GM18511 (cell line): ENCODE data around the gene AQP4.

Experiments
- ATAC-seq: cut with Tn5 transposase; IDR thresholded peaks from one replicate; pipeline ENCODE4 v1.9.1; 2021; ENCODE audit warnings: mild to moderate bottlenecking, moderate library complexity; ENCODE audit not compliant: unreplicated experiment

AQP4 gene

DNA sequence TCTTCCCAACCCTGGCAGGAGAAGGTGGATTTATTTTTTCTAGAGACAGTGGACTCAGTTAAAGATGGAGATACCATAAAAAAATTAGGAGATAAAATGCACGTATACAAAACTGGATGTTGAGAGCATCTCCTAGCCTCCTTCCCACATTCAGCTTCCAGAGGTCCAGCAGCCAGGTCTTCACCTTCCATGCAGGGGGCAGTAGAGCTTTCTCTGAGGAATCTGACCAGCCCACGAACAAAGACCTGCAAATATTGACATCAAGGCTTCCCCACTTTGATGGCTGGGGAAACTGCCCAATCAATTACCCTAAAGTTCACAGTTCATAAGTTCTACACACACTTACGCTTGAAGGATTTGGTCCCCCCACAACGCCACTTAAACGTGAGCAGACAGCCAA lies 24.5 kb downstream of the AQP4 start:
- no peak for ATAC-seq

DNA sequence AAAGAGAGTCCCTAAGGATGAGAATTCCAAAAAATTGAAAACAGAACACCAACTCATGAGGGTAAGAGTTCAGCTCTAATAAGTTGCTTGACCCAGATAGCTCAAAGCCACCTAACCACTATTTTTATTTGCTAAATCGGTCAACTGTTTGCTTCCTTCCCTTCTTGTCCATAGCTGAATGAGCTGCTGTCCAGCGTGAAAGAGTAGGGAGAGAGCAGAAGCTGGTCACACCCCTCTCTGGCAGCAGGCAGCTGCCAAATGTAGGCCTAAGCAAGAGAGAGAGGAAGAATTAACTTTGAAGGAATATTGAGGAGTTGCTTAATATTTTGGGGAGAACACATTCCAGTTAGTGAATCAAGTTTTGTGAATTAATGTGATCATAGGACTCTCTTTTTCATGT lies 25.9 kb downstream of the AQP4 start:
- ATAC-seq, result no peak

DNA sequence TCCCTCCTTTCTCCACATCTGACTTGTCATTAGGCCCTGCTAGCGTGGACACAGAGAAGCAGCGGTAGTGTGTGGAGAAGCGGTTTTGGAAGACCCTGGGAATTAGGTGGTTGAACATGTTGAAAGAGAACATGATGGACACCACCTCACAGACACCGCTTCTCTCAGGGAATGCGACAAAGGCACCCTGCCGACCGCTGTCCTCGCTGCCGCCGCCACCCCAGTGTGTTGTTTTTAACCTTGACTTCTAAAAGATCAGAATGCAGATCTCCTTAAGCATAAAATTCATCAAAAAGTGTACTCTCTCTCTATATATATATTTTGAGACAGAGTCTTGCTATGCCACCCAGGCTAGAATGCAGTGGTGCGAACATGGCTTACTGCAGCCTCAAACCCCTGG lies 33.2 kb downstream of the AQP4 start:
- no peak for ATAC-seq

DNA sequence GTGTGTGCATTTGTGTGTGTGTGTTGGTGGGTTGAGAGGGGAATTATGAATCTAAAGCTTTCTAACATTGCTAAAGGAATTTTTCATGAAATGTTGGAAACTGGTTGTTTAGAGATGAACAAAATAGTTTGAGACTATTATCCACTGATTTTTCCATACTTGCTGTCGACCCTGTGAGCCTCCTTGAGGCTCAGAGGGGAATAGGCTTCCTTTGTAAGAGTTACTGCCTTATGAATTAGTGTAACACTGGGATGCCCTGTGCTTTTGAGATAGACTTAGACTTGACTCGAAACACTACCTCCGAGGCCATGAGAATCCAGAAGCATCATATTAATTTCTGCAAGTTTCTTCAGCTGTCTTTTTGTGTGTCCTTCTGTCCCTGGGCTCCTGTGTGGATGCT lies 37.9 kb downstream of the AQP4 start:
- ATAC-seq, result no peak

DNA sequence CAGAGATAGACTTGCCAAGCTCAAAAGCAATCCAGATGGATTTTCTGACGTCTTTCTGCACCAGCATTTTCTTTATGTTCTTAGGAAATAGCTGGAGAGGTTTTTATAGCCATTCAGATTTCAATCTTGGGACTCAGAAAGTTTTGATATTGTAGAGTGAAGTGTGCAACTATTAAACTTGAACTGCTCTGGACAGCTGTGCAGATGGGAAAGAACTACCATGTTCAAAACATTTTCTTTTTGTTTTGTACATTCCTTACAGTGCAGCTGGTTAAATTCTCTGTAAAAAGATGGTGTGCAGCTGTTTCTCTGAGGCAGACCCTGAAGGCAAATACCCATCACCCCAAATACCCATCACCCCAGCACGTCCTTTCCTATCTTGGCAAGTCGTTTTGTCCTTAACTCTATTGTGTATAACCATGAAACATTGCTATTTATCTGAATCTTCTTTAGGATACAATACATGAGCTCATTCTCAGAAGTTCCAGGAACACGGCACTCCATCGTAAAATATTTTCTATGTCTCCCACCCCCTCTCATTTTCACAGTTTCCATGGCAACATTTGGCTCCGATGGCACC lies 38.8 kb downstream of the AQP4 start:
- ATAC-seq, result no peak

DNA sequence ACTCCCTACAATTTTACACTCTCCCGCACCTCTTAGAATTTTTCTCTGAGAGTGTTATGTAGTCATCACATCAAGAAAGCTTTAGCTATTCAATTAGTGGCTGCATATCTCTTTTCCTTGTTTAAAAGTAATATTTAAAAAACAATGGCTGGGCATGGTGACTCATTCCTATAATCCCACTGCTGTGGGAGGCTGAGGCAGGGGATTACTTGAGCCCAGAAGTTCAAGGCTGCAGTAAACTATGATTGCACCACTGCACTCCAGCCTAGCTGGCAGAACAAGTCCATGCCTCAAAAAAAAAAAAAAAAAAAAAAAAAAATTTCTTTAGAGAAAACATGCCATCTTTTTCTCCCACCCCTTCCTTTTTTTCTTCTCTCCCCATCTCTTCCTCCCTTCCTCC lies 44.3 kb downstream of the AQP4 start:
- ATAC-seq, result no peak

DNA sequence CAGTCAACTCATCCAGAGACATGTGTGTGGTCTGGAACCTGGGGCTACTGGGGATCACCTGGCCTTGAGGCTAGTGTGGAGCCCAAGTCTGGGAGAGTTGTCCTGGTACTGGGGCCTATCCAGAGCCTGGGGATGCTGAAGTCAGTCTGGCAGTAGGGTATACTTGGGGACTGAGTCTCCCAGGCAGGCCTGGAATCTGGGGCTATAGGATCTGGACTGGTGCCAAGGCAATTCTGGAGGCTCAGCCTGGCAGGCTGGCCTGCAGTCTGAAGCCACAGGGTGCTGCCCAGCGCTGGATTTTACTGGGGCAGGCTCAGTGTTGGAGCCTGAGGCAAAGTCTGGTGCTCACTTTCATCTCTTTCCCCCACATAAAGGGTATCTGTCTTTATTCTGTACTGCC lies 46.5 kb downstream of the AQP4 start:
- ATAC-seq, result no peak

DNA sequence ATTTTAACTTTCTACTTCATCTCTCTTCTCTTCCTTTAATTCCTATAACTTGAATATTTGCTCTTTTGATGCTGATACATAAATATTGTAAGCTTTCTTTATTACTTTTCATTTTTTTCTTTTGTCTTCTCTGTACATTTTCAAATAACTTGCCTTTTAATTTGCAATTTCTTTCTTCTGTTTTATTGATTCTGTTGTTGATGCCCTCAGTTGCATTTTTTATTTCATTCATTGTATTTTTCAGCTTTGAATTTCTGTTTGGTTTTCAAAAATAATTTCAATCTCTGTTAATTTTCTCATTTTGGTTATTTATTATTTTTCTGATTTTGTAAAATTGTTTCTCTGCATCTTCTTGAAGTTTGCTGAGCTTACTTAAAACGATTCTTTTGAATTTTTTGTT lies 47.0 kb downstream of the AQP4 start:
- no peak for ATAC-seq

DNA sequence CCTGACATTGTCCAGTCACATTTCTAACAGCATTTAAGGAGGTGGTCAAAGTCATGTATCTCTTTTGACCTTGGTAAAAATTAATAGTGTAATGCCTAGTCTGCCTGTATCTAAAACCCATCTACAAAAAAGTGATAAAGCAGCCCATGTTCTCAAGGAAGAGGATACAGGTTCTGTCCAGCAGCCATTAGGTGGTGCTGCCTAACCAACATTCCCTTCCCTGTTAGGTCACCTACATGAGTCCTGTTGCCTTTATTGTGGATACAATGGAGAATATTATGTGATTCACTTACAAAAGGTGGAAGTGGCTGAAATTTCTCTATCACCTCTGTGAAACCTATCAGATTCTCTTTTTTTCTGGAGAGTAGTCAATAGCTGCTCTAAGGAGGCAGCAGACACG lies 52.5 kb downstream of the AQP4 start:
- peak; percentile 61 for ATAC-seq

DNA sequence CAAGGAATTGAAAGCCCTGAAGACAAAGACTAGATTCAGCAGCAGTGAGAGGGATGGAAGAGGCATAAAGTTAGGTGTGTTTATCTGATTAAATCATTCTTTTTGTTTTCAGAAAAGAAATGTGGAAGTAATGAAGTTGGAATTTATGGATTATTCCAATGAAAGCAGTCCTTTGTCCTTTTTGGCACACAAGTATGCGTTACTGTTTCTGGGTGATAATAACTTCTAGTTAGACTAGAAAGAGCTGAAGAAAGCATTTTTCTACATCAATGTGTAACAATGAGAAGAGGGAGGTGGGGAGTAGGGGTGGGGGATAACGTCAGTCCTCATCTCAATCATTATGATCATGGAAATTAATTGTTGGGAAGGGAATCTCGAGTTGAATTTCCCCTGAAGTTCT lies 53.0 kb downstream of the AQP4 start:
- ATAC-seq, result no peak

DNA sequence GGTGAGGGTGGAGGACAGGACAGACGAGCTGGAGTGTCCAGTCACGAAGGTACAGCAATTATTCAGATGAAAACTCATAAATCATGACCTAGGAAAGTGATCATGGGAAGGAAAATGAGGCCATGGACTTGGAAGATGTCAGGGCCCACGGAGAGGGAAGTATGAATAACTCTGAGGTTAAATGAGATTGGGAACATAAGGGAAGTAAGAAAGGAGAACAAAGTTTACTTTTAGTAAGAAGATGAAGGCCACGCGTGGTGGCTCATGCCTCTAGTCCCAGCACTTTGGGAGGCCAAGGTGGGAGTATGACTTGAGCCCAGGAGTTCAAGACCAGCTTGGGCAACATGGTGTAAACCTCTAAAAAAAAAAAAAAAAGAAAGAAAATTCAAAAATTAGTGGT lies 56.2 kb downstream of the AQP4 start:
- ATAC-seq, result no peak

DNA sequence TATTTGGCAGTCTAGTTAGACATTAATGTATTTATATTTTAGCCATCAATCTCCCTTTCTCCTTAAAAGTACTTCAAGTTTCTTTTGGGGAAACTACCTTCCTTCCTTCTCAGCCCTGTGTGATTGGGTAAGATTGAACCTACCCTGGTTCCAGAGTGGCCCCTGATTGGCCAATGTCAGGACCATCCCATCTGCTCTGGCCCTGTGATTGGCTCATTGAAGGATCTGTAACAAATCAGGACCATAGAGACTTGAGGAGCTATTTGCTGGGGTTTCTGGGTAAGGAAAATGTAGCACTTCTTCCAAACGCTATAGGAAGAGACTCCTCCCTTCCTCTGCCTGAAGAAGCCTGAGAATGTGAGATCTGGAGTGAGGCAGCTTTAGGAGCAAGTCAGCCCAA lies 59.3 kb downstream of the AQP4 start:
- no peak for ATAC-seq

DNA sequence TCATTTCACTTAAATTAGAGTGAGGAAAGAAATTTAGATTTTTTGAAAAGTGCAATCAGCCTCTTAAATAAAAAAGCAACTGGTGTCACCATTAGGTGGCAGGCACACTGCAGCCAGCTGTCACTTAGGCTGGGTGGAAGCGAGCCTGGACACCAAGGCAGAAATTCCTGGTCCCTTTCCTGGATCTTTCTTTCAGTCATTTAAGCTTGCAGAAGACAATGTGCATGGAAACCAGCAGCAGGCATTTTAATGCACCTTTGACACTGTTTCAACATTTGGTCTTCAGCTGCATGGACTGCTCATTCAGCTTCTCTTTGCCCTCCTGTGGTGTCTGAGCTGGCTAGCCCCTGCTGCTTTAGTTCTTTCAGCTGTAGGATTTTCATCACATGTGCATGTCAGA lies 61.0 kb downstream of the AQP4 start:
- no peak for ATAC-seq

DNA sequence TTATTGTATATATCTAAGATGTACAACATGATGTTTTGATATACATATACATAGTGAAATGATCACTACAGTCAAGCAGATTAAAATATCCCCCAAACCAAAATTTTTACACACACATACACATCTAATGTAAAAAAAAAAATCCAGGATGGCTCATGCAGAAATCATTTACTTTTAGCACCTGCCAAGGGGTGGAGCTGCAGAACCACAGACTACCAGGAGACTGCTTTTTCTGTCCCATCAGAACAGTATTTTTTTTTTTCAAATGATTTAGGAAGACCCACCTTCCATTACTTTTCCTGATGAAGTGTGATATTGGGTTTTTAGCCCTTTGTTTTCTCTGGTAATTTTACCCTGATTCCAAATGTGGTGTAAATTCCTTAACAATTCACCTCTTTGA lies 61.9 kb downstream of the AQP4 start:
- no peak for ATAC-seq

DNA sequence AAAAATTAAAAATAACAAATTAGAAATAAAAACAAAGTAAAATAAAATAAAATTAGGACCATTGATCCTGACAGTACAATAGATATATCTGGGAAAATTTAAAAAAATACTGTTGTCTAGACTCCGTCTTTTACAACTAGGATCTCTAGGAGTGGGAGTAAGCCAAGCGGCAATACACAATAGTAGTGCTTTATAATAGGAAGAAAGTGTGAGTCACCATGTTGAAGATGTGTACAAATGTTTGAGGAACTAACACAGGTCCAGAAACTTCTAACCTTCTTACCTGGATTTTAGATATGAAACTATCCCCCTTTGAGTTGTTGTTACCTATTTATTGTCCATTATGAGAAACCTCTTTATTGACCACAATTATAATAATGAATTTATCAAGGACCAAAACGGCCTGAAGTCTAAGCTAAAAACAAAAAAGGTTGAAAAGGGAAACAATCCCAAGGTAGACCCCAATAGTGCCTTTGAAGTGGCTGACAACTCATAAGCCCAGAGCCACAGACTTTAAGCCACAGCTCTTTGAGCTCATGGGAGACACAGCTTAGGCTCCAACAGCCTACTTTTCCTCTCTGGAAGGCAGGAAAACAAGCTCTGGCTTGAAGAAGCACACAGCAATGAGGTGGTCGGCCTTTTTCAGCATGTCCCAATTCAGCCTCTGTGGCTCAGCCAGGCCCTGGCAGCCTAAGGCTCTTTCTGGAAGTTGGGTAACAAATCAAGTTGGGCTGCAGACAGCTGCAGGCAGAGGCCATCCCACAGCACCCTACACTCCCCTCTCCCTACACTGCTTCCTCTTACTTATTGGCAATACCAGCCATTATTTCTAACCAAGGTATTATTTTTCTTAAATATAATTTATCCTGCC lies 62.9 kb downstream of the AQP4 start:
- no peak for ATAC-seq
